ENCODE data around the gene STXBP5L.
"Not testable (repeated sequence)": the region's sequence is repeated elsewhere in the genome, so short reads cannot be mapped to it uniquely, and the experiment has no call there.

The STXBP5L gene

DNA sequence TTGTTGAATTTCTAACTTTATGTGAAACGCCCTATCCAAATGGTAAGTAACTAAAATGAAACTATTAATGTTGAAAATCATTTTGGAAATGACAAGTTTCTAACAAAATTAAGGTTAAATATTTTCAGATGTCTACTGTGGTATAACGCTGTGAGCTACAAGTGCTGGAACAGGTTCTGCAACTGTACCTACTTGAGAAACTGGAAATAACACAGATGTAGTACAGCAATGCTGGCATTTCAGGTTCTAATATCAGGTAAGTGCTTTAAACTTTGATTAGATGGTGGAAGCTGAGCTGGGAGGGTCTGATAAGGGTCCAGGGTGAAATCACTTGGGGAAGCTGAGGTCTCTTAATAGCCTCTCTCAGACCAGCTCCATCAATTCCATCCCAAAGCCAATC lies 315.1 kb downstream of the STXBP5L start:
- Histone ChIP-seq H3K27me3 (ENCODE audit: insufficient read depth, low read depth, severe bottlenecking) (no peaks in the 10 kb centered on the region), H3K9me3 (ENCODE audit: severe bottlenecking) (no peaks in the 10 kb centered on the region), H3K4me3 (ENCODE audit: low read depth, low read length) (no peak overlapping the region), H3K27ac (no peak overlapping the region), H3K36me3 (no peaks in the 10 kb centered on the region)
- TF ChIP-seq CTCF (IDR thresholded peaks at IDR 0.05; ENCODE audit: low read depth, low read length), result no peak
- DNase-seq, result no peak

DNA sequence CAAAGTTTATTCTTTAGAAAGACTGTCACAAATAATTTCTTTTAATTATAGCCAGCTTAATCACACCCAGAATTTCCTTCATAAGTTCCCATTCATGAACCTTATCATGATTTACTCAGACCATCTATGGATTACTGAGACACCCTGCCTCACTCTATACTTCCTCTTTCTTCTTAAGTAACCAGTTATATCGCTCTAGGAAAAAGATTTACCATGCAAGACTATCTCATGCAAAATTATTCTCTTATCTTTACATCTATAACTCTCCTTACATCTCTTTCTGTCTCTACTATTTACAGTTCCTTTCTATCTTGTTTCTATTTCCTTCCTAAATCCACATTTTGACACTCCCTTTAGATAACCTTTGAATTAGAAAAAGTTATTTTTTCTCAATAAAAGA lies 321.0 kb downstream of the STXBP5L start:
- no peaks in the 10 kb centered on the region for H3K27me3 ChIP-seq (ENCODE audit: insufficient read depth, low read depth, severe bottlenecking)
- no peak for DNase-seq
- no peaks in the 10 kb centered on the region for H3K36me3 ChIP-seq
- no peak overlapping the region for H3K4me3 ChIP-seq (ENCODE audit: low read depth, low read length)
- TF ChIP-seq CTCF (IDR thresholded peaks at IDR 0.05; ENCODE audit: low read depth, low read length), result no peak
- no peak overlapping the region for H3K27ac ChIP-seq
- H3K9me3 ChIP-seq (ENCODE audit: severe bottlenecking), result no peaks in the 10 kb centered on the region

DNA sequence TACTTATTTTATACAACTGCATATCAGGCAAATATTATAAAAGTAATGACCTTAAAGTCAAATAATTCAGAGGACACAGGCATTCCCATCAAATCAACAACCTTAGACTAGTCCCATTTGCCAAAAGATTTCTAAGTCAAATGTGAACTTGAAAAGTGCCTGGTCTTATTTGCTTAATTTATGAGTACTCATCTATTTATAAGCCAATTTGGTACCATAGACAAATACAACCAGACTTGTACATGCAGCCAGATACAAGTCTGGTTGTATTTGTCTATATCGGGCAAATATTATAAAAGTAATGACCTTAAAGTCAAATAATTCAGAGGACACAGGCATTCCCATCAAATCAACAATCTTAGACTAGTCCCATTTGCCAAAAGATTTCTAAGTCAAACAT lies 322.2 kb downstream of the STXBP5L start:
- H3K9me3 ChIP-seq (ENCODE audit: severe bottlenecking); H3K27me3 ChIP-seq (ENCODE audit: insufficient read depth, low read depth, severe bottlenecking); H3K27ac ChIP-seq; H3K36me3 ChIP-seq; DNase-seq; H3K4me3 ChIP-seq (ENCODE audit: low read depth, low read length): not testable (repeated sequence)

DNA sequence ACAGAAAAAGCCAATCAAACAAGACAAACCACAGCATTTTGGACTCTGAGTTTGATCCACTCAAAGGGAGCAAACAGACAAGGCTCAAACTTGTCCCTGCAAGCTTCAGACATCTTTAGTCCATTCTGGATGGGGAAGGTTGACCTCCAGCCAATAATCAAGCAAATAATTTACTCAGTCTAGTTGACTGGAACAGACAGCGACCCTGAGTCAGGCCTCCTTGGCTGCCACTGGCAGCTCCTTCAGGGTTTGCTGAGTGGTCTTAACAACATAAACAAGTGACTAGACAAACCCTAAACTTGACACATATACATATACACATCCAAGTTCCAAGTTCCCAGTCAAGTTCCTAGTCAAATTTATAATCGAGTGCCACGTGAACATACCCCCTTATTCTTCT lies 323.9 kb downstream of the STXBP5L start:
- Histone ChIP-seq H3K36me3 (no peaks in the 10 kb centered on the region), H3K9me3 (ENCODE audit: severe bottlenecking) (no peaks in the 10 kb centered on the region), H3K27me3 (ENCODE audit: insufficient read depth, low read depth, severe bottlenecking) (no peaks in the 10 kb centered on the region), H3K27ac (no peak overlapping the region), H3K4me3 (ENCODE audit: low read depth, low read length) (no peak overlapping the region)
- no peak for TF ChIP-seq CTCF (IDR thresholded peaks at IDR 0.05; ENCODE audit: low read depth, low read length)
- no peak for DNase-seq

DNA sequence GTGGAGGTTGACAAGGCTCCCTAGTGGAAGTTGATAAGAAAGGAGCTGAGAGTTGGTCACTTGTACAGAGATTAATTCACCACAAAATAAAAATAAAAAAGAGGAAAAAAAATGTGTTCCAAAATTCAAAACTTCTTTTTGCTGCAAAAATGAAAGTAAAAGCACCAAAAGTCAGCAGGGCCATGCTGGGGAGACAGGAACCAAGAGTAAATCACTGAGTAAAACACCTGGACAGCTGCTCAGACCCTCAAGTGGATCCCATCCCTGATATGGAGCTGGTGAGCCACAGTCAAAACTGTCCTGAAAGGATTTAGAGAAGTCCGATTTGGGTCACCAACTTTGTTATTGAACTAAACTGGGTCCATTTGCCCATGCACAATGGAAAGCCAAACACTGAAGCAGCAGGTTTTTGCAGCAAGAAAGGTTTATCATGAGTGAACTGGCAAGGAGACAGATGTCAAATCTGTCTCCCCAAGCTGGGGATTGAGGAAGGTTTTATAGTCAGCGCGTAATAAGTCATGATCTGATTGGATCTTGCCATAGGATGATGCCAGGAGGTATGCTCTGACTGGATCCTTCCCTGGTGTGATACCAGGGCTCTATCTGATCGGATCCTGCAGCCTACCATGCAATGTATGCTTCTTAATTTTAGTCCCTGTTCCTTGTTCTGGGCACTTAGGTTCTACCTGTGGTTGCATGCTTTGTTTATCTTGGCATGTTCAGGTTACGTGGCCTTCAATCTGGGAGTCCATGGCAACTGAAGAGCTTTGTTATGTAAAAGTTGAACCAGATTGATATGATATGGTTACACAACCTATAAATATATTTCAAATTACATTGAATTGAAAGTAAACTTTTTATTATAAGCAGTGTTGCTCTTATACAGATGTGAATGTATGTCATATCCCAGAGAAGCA lies 324.6 kb downstream of the STXBP5L start:
- Histone ChIP-seq H3K36me3 (no peaks in the 10 kb centered on the region), H3K4me3 (ENCODE audit: low read depth, low read length) (no peak overlapping the region), H3K9me3 (ENCODE audit: severe bottlenecking) (no peaks in the 10 kb centered on the region), H3K27ac (no peak overlapping the region), H3K27me3 (ENCODE audit: insufficient read depth, low read depth, severe bottlenecking) (no peaks in the 10 kb centered on the region)
- DNase-seq, result no peak
- no peak for TF ChIP-seq CTCF (IDR thresholded peaks at IDR 0.05; ENCODE audit: low read depth, low read length)

DNA sequence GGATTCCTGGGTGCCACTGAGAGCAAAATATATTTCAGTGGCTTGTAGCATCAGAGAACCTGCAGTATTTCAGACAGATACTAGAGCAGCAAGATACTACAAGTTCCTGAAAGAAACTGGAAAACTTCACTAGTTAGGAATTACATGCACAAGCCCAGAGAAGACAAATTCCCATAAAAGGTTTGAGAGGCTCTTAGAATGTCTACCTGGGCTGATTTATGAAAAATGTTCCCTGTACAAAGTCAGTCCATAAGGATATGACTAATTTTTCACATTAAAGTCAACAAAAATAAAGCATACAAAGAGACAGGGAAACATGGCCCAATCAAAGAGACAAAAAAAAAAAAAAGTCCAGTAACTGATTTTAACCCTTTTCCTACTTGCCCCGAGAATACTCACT lies 335.2 kb downstream of the STXBP5L start:
- Histone ChIP-seq H3K9me3 (ENCODE audit: severe bottlenecking) (no peaks in the 10 kb centered on the region), H3K36me3 (no peaks in the 10 kb centered on the region; the same call in 1 of the 2 replicates), H3K27ac (no peak overlapping the region), H3K27me3 (ENCODE audit: insufficient read depth, low read depth, severe bottlenecking) (no peaks in the 10 kb centered on the region), H3K4me3 (ENCODE audit: low read depth, low read length) (no peak overlapping the region)
- no peak for TF ChIP-seq CTCF (IDR thresholded peaks at IDR 0.05; ENCODE audit: low read depth, low read length)
- no peak for DNase-seq
